Loucy (cell line): ENCODE measurements around the gene ITGA11.

Experiments used
- H2AFZ ChIP-seq: fragments of 200-600 bp; sonication (generic); 2 replicates; pipeline ENCODE4 v1.6.0; 2016; ENCODE audit warnings: antibody characterized with exemption, mild to moderate bottlenecking, low read length, moderate library complexity
- H3F3A ChIP-seq: fragments of 200-600 bp; 2 replicates; pipeline ENCODE4 v1.6.0; 2016; ENCODE audit warnings: antibody characterized with exemption, low read depth, mild to moderate bottlenecking
- H3K27me3 ChIP-seq: fragments of 200-600 bp; sonication (generic); 2 replicates; pipeline ENCODE4 v1.6.1; 2014; ENCODE audit warnings: low read length, mild to moderate bottlenecking; ENCODE audit not compliant: insufficient read depth, poor library complexity, severe bottlenecking
- H3K36me3 ChIP-seq: fragments of 200-600 bp; sonication (generic); 2 replicates; pipeline ENCODE4 v1.6.1; 2016; ENCODE audit warnings: low read length; ENCODE audit not compliant: insufficient read depth
- H3K4me1 ChIP-seq: fragments of 200-600 bp; sonication (generic); 2 replicates; pipeline ENCODE4 v1.5.1; 2014; ENCODE audit warnings: low read length, mild to moderate bottlenecking; ENCODE audit not compliant: insufficient read depth, poor library complexity, severe bottlenecking
- H3K4me2 ChIP-seq: fragments of 200-600 bp; sonication (generic); 2 replicates; pipeline ENCODE4 v1.6.0; 2014; ENCODE audit warnings: antibody characterized with exemption, low read length, low read depth, mild to moderate bottlenecking; ENCODE audit not compliant: poor library complexity, severe bottlenecking
- H3K4me3 ChIP-seq: fragments of 200-600 bp; sonication (generic); 2 replicates; pipeline ENCODE4 v1.5.1; 2014; ENCODE audit warnings: low read length, mild to moderate bottlenecking, mixed read lengths; ENCODE audit not compliant: poor library complexity, severe bottlenecking
- H3K79me2 ChIP-seq: fragments of 200-600 bp; sonication (generic); 2 replicates; pipeline ENCODE4 v1.6.1; 2014; ENCODE audit warnings: low read length; ENCODE audit not compliant: insufficient read depth
- H3K9ac ChIP-seq: fragments of 200-600 bp; sonication (generic); 2 replicates; pipeline ENCODE4 v1.6.0; 2014; ENCODE audit warnings: mild to moderate bottlenecking, low read depth, low read length, moderate library complexity; ENCODE audit not compliant: poor library complexity, severe bottlenecking
- H3K9me2 ChIP-seq: fragments of 200-600 bp; sonication (generic); replicated peaks from 2 replicates; pipeline ENCODE4 v1.6.1; 2016; ENCODE audit warnings: low read depth, low read length, mixed read lengths
- H3K9me3 ChIP-seq: fragments of 200-600 bp; sonication (generic); 2 replicates; pipeline ENCODE4 v1.6.1; 2014; ENCODE audit warnings: mild to moderate bottlenecking, antibody characterized with exemption, low read length, low read depth; ENCODE audit not compliant: insufficient read depth
- H4K20me1 ChIP-seq: fragments of 200-600 bp; sonication (generic); 2 replicates; pipeline ENCODE4 v1.6.0; 2014; ENCODE audit warnings: antibody characterized with exemption, low read length, mild to moderate bottlenecking; ENCODE audit not compliant: insufficient read depth, poor library complexity, severe bottlenecking
- EZH2phosphoT487 ChIP-seq: fragments of 200-600 bp; IDR thresholded peaks from 2 replicates; pipeline ENCODE4 v1.6.1; 2018; ENCODE audit warnings: antibody characterized with exemption, mild to moderate bottlenecking, moderate library complexity, borderline replicate concordance
- TF ChIP-seq, protein P1 (sequence below): fragments of 200-600 bp; sonication (generic); conservative IDR thresholded peaks from 2 replicates; pipeline ENCODE4 v1.5.1; 2014; ENCODE audit warnings: mild to moderate bottlenecking, antibody characterized with exemption, low read length

ITGA11 gene

DNA sequence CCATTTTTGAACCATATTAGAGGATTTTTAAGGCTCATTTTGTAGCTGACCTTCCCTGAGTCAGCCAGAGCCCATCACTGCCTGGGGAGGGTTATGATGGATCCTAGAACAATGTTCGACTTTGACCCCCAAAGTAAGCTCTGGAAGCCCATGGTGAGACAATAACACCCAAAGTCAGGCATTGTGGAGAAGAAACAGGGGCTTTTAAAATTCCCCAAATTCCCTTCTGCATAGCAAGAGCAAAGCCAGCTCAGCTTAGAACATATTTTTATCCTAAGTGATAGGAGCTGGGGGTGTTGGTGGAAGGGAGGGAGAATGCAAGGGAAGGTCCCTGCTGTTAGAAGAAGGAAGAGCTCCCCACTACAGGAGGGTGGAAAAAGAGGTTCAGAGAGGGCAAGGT lies 4.0 kb downstream of the ITGA11 start:
- no peaks in the 10 kb centered on the region for H3K9me2 ChIP-seq
- no peak overlapping the region for H3K9ac ChIP-seq
- no peaks in the 10 kb centered on the region for H3K9me3 ChIP-seq
- peaks cover 2% of the 10 kb centered on the region for H3K27me3 ChIP-seq
- TF ChIP-seq EZH2phosphoT487: no peak
- TF ChIP-seq, protein P1, sequence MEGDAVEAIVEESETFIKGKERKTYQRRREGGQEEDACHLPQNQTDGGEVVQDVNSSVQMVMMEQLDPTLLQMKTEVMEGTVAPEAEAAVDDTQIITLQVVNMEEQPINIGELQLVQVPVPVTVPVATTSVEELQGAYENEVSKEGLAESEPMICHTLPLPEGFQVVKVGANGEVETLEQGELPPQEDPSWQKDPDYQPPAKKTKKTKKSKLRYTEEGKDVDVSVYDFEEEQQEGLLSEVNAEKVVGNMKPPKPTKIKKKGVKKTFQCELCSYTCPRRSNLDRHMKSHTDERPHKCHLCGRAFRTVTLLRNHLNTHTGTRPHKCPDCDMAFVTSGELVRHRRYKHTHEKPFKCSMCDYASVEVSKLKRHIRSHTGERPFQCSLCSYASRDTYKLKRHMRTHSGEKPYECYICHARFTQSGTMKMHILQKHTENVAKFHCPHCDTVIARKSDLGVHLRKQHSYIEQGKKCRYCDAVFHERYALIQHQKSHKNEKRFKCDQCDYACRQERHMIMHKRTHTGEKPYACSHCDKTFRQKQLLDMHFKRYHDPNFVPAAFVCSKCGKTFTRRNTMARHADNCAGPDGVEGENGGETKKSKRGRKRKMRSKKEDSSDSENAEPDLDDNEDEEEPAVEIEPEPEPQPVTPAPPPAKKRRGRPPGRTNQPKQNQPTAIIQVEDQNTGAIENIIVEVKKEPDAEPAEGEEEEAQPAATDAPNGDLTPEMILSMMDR: no peak
- H2AFZ ChIP-seq: no peak overlapping the region
- H3K4me1 ChIP-seq: no peaks in the 10 kb centered on the region
- no peaks in the 10 kb centered on the region for H3K79me2 ChIP-seq
- no peaks in the 10 kb centered on the region for H3K36me3 ChIP-seq
- H3F3A ChIP-seq: no peaks in the 10 kb centered on the region
- H3K4me2 ChIP-seq: no peak overlapping the region
- H3K4me3 ChIP-seq: no peak overlapping the region
- no peaks in the 10 kb centered on the region for H4K20me1 ChIP-seq

DNA sequence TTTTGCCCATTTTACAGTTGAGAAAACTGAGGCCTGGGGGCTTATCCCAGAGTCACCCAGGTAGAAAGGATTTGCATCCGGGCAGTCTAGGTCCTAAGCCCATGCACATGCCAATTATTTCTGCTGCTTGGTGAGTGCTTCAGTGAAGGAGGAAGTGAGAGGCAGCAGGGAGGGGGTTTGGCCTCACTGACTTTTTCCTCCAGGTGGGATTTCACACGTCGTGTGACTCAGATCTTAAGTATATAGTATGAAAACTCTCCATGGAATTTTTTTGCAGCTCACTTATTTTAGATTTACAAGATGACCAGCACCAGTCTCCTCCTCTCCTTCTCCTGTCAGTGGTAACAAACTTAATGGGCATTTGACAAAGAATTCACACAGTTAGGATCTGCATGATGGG lies 4.6 kb downstream of the ITGA11 start:
- Histone ChIP-seq H3K9me3 (no peaks in the 10 kb centered on the region), H3K4me2 (no peak overlapping the region)

DNA sequence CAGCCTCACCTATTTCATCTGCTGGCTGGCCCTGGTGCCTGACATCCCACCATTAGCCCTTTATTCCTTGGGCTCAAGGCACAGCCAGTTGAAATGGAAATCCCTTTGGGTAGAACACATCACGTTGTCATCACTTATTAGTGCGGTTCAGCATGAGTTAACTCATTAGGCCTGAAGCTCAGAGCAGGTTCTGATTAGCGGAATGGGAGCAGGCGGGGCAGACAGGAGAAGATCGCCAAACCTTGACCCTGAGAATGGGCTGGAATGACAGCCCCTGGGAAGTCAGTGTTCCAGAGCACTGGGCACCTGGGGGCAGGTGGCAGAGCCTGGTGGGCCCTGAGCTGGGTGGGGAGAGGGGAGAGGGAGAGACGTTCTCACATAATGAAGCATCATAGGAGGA lies 5.8 kb downstream of the ITGA11 start:
- Histone ChIP-seq H2AFZ (no peak overlapping the region), H3K9me3 (no peaks in the 10 kb centered on the region), H3K27me3 (no peaks in the 10 kb centered on the region), H3K4me3 (no peak overlapping the region), H4K20me1 (no peaks in the 10 kb centered on the region), H3K36me3 (no peaks in the 10 kb centered on the region), H3F3A (no peaks in the 10 kb centered on the region), H3K9me2 (no peaks in the 10 kb centered on the region), H3K79me2 (no peaks in the 10 kb centered on the region), H3K9ac (no peak overlapping the region), H3K4me2 (no peak overlapping the region), H3K4me1 (no peaks in the 10 kb centered on the region)
- TF ChIP-seq EZH2phosphoT487: no peak
- TF ChIP-seq, protein P1: no peak

More for the DNA sequence above, 4.6 kb downstream of the ITGA11 start:
- Histone ChIP-seq H3K36me3 (no peaks in the 10 kb centered on the region), H2AFZ (no peak overlapping the region), H3K79me2 (no peaks in the 10 kb centered on the region), H4K20me1 (no peaks in the 10 kb centered on the region), H3K4me3 (no peak overlapping the region), H3K27me3 (no peaks in the 10 kb centered on the region), H3K9me2 (no peaks in the 10 kb centered on the region), H3K4me1 (no peaks in the 10 kb centered on the region), H3K9ac (no peak overlapping the region), H3F3A (no peaks in the 10 kb centered on the region)
- no peak for TF ChIP-seq EZH2phosphoT487

DNA sequence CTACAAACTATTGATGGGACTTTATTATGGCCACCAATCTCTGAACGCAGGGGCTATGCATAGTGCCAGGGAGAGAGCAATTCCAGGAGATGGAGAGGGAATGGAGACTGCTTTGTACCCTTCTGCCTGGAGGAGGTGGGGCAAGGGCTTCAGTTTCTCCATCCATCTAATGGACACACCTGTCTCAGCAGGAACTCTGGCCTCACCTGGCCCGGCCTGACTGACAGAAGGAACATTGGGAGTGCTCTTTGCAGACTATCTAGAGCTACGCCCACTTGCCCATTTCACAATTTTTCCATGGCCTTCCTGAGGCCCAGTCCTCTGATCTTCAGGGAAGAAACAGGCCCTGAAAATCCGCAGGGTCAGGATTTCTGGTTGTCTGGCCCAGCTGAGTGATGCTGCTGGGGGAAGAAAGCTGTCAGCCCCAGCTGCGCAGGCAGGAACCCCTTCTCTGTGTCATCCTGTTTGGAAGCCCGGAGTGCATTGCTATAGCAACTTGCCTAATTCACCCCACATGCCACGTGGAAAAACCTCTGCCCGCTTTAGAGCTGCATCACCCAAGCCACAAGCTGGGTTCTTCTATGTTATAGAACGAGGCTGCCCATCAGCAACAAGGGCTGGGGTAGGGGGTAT lies 6.4 kb downstream of the ITGA11 start:
- Histone ChIP-seq H3K79me2 (no peaks in the 10 kb centered on the region), H3K9ac (no peak overlapping the region), H3K9me2 (no peaks in the 10 kb centered on the region), H3K4me3 (no peak overlapping the region), H3K27me3 (no peaks in the 10 kb centered on the region), H2AFZ (no peak overlapping the region), H3K4me1 (no peaks in the 10 kb centered on the region), H3K36me3 (no peaks in the 10 kb centered on the region), H3K9me3 (no peaks in the 10 kb centered on the region), H3K4me2 (no peak overlapping the region), H4K20me1 (no peaks in the 10 kb centered on the region), H3F3A (no peaks in the 10 kb centered on the region)
- TF ChIP-seq, protein P1: no peak
- no peak for TF ChIP-seq EZH2phosphoT487
